NCI-H2227 treated with DMSO at 0.1 percent for 48 hours (cell line): Measurements from ENCODE around the gene FAM162A.
"Not testable (repeated sequence)": the region's sequence is repeated elsewhere in the genome, so short reads cannot be mapped to it uniquely, and the experiment has no call there.

Experiments used
- DNase-seq: peaks from one replicate; lab custom pipeline; 2025; lab: John Stamatoyannopoulos, UW

FAM162A gene

GRCh38 chr3:122383771-122384697 is at the start of gene FAM162A:
TSS of gene FAM162A (plus strand) at chr3:122384182. CDS start at chr3:122384266, 84 bp downstream.
- peak; percentile 82 for DNase-seq

GRCh38 chr3:122342803-122343202 is 41.2 kb upstream of the FAM162A start:
- DNase-seq, result no peak

GRCh38 chr3:122343654-122344053 is 40.3 kb upstream of the FAM162A start:
- DNase-seq, result no peak

GRCh38 chr3:122349171-122349570 is 34.8 kb upstream of the FAM162A start:
- no peak for DNase-seq

- DNase-seq, result no peak
Measured at GRCh38 chr3:122350814-122351418, 33.1 kb upstream of the FAM162A start.

- DNase-seq, result no peak
Measured at GRCh38 chr3:122351612-122352011, 32.4 kb upstream of the FAM162A start.

GRCh38 chr3:122353215-122353614 is 30.8 kb upstream of the FAM162A start:
- no peak for DNase-seq

- no peak for DNase-seq
Measured at GRCh38 chr3:122353893-122354401, 30.0 kb upstream of the FAM162A start.

GRCh38 chr3:122355612-122356011 is 28.4 kb upstream of the FAM162A start:
- DNase-seq, result peak; percentile 0

GRCh38 chr3:122356402-122356801 is 27.6 kb upstream of the FAM162A start:
- DNase-seq, result peak; percentile 45

GRCh38 chr3:122357828-122358702 is 25.9 kb upstream of the FAM162A start:
- DNase-seq, result no peak

- no peak for DNase-seq
Measured at GRCh38 chr3:122358703-122359032, 25.3 kb upstream of the FAM162A start.

GRCh38 chr3:122362026-122362425 is 22.0 kb upstream of the FAM162A start:
- no peak for DNase-seq

- DNase-seq, result no peak
Measured at GRCh38 chr3:122364490-122364889, 19.5 kb upstream of the FAM162A start.

GRCh38 chr3:122365073-122365472 is 18.9 kb upstream of the FAM162A start:
- no peak for DNase-seq

- DNase-seq, result not testable (repeated sequence)
Measured at GRCh38 chr3:122365582-122366378, 18.2 kb upstream of the FAM162A start.

- no peak for DNase-seq
Measured at GRCh38 chr3:122366379-122366749, 17.6 kb upstream of the FAM162A start.

- DNase-seq, result no peak
Measured at GRCh38 chr3:122374034-122374433, 9.9 kb upstream of the FAM162A start.

- no peak for DNase-seq
Measured at GRCh38 chr3:122377975-122378374, 6.0 kb upstream of the FAM162A start.

GRCh38 chr3:122382888-122383666 is 905 bp upstream of the FAM162A start, which contains the start of gene MIX23:
TSS of gene MIX23 (minus strand) at chr3:122383231. CDS start at chr3:122383224, 7 bp downstream.
- DNase-seq, result peak; percentile 74
